NCI-H1417 (cell line): Measurements from ENCODE around the gene KLHL29.

Experiments
- DNase-seq, 3 experiments: peaks; one replicate each; lab custom pipeline; 2025; lab: John Stamatoyannopoulos, UW

Gene KLHL29

GRCh38 chr2:23615216-23616020 is 230.4 kb downstream of the KLHL29 start:
- DNase-seq: no peak

GRCh38 chr2:23616630-23617029 is 231.7 kb downstream of the KLHL29 start:
- peak in 2 of 3 experiments; percentile 32 to 80 for DNase-seq

- peak in 2 of 3 experiments; percentile 61 to 81 for DNase-seq
Measured at GRCh38 chr2:23617167-23617810, 232.3 kb downstream of the KLHL29 start.

- peak in 2 of 3 experiments; percentile 54 to 78 for DNase-seq
Measured at GRCh38 chr2:23617811-23618215, 232.8 kb downstream of the KLHL29 start.

GRCh38 chr2:23618265-23618664 is 233.3 kb downstream of the KLHL29 start:
- no peak for DNase-seq

- DNase-seq: peak in 1 of 3 experiments; percentile 34
Measured at GRCh38 chr2:23618794-23619530, 234.0 kb downstream of the KLHL29 start.

- DNase-seq: no peak
Measured at GRCh38 chr2:23619941-23620340, 235.0 kb downstream of the KLHL29 start.

- no peak for DNase-seq
Measured at GRCh38 chr2:23620841-23621341, 235.9 kb downstream of the KLHL29 start.

GRCh38 chr2:23621616-23622015 is 236.6 kb downstream of the KLHL29 start:
- DNase-seq: no peak

- DNase-seq: no peak
Measured at GRCh38 chr2:23622466-23622865, 237.5 kb downstream of the KLHL29 start.

- no peak for DNase-seq
Measured at GRCh38 chr2:23622966-23623675, 238.1 kb downstream of the KLHL29 start.

- peak in 1 of 3 experiments; percentile 35 for DNase-seq
Measured at GRCh38 chr2:23624378-23624777, 239.4 kb downstream of the KLHL29 start.

- DNase-seq: no peak
Measured at GRCh38 chr2:23624915-23625314, 239.9 kb downstream of the KLHL29 start.

- DNase-seq: no peak
Measured at GRCh38 chr2:23625726-23626125, 240.7 kb downstream of the KLHL29 start.

GRCh38 chr2:23626701-23627230 is 241.8 kb downstream of the KLHL29 start:
- no peak for DNase-seq

GRCh38 chr2:23627236-23628009 is 242.4 kb downstream of the KLHL29 start:
- no peak for DNase-seq

- no peak for DNase-seq
Measured at GRCh38 chr2:23628926-23629771, 244.2 kb downstream of the KLHL29 start.

- no peak for DNase-seq
Measured at GRCh38 chr2:23629772-23630480, 244.9 kb downstream of the KLHL29 start.

- DNase-seq: no peak
Measured at GRCh38 chr2:23630961-23631360, 246.0 kb downstream of the KLHL29 start.
